ENCODE measurements around the gene AFAP1.
A peak's percentile ranks its signal among the peaks of the same experiment; 100 is the strongest.

Gene AFAP1

DNA sequence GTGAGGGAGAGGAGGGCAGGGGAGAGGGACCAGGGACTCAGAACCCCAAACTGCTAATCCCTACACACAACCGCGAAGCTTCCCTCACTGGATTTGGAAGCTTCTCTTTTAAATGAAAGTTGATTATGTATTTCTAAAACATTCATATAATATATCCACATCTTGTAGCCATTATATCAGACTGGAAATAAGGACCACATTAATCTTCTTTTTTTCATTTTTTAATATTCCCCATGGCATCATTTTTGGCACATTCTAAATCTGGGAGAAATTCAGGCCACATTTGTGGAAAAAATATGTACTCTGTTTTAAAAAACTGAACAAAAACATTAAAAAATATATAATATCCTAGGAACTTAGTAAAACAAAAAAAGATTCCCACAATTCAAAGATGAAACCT is 97.8 kb downstream of the AFAP1 start:
- no peak for DNase-seq (ENCODE audit: low read depth)

DNA sequence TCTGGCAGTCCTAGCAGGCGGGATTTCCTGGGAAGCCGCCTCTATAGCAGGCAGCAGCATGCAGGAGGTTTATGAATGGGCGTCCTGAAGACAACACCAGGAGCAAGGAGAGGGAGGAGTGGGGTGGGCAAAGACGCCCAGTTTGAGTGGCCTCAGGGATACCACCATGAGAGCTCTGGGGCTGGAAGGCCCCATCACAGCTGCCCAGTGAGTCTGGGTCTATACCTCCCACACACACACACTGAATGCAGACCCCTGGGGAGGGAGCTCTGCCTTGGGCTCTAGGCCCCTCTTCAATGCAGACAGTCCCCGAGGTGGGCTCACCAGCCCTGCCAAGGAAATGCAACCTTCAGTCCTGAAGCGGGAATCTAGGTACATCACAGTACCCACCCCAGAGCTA is 98.6 kb downstream of the AFAP1 start:
- no peak for DNase-seq (ENCODE audit: low read depth)

DNA sequence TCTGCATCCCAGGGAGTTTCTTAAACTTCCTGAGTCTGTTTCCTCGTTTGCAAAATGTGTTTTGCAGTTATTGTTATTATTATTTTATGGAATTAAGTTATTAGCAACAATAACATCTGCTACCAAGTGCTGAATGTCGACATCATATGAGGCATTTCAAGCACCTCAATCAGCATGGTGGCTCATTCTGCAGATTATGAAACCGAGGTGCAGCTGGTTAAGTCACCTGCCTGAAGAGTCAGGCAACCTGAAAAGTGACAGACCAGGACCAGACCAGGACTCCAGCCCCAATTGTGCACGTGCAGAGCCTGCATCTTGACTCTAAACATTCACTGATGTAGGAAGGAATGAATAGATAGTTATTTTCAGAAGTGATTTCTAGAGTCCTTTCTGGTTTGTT is 99.8 kb downstream of the AFAP1 start:
- no peak for DNase-seq (ENCODE audit: low read depth)

DNA sequence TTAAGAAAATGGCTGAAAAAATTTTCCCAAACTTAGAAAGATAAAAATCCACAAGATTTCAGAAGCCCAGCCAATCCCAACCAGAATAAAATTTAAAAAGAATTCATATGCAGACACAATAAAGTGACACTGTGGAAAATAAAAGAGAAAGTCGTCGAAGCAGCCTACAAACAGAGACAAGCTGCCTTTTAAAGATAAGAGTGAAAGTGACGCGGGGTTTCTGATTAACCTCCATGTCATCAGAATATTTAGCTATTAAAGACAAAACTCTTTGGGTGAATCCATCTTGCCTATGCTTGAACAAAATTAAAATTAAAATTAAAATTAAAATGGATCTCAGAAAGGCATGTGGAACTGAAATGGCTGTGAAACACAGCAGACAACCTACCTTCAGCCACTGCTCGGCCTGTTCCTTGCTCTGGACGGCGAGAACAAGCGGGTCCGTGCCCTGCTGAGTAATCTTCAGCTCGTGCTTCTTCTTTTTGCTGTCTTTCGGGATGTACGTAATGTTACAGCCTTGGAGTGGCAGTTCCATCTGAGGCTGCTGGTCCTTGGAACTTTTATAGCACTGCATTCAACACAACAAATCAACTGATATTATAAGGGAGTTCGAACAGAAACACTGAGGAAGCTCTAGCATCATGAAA is 101.4 kb downstream of the AFAP1 start:
- DNase-seq (ENCODE audit: low read depth): no peak

DNA sequence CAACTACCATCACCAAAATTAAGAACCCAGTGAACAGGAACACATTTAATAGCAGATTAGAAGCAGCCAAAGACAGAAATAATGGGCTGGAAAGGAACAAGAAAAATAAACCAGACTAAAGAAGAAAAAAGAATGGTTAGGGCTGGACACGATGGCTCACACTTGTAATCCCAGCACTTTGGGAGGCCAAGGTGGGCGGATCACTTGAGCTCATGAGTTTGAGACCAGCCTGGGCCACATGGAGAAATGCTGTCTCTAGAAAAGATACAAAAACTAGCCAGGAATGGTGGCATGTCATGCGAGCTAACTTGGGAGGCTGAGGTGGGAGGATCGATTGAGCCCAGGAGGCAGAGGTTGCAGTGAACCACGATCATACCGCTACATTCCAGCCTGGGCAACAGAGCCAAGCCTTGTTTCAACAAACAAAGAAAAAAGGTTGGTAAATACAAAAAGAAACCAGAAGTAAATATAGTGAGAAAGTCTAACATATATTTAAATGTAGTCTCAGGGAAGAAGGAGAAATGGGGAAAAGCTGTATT is 102.0 kb downstream of the AFAP1 start:
- no peak for DNase-seq (ENCODE audit: low read depth)

DNA sequence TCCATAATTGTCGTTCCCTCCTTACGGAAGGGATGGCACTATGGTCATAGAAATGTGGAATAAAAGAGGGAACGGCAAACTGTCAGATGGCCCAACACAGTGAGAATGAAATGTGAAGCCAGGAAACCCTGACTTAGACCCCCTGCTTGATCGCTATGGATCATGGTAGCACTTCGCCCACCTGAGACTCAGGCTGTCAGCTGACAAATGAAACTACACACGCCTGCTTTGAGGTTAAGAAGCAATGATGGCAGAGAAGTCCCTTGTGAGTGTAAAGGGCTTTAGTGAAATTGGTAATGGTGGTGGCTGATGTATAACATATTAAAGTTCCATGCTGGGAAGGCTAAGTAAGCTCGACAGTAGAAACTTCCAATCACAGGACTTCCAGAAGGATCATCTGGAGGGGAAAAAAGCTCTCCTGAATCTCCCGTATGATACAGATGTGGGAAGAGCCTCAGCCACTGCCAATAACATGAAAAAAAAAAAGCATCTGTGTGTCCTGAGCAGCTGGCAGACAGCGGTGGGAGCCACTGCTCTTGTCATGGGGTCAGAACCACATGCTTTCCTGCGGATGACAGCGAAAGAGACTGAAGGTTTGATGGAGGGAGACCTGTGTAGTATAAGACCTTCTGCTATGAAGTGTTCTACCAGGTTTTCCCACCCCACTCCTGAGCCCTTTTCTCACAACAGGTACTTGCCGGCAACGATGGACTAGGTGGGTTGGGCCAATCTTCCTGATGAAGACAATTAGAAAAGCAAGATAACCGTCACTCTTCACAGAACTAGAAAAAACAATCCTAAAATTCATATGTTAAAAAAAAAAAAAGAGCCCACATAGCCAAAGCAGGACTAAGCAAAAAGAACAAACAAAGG is 107.6 kb downstream of the AFAP1 start:
- DNase-seq (ENCODE audit: low read depth): no peak

DNA sequence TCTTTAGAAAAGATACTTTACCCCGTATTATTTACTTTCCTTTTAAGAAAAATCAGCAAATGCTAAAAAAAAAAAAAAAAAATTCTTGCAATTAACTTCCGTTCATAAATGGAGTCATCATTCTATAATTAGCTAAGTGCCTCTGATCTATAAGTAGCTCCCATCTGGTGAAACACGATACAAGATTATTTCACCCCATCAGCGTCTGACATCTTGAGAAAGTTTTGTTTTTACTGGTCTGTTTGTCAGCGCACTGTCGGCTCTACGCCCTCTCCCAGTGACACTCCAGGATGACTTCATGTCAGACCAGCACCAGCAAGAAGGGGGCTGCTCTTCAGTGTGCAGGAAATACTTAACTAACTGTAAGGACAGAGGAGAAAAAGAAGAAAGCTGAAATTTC is 108.3 kb downstream of the AFAP1 start:
- DNase-seq (ENCODE audit: low read depth): peak; percentile 71

DNA sequence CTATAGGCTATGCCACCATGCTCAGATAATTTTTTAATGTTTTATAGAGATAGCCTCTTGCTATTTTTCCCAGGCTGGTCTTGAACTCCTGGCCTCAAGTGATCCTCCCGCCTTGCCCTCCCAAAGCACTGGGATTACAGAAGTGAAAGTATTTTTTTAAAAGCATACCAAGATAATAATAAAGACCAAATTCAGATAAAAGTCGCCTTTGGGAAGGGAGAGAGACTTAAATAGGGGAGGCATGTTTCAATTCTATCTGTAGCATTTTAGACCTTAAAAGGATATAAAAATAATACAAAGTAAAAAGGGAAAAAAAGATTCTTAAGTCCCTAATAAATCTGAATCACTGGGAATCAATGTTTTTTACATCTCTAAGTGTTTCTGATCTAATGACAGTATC is 108.9 kb downstream of the AFAP1 start:
- no peak for DNase-seq (ENCODE audit: low read depth)

DNA sequence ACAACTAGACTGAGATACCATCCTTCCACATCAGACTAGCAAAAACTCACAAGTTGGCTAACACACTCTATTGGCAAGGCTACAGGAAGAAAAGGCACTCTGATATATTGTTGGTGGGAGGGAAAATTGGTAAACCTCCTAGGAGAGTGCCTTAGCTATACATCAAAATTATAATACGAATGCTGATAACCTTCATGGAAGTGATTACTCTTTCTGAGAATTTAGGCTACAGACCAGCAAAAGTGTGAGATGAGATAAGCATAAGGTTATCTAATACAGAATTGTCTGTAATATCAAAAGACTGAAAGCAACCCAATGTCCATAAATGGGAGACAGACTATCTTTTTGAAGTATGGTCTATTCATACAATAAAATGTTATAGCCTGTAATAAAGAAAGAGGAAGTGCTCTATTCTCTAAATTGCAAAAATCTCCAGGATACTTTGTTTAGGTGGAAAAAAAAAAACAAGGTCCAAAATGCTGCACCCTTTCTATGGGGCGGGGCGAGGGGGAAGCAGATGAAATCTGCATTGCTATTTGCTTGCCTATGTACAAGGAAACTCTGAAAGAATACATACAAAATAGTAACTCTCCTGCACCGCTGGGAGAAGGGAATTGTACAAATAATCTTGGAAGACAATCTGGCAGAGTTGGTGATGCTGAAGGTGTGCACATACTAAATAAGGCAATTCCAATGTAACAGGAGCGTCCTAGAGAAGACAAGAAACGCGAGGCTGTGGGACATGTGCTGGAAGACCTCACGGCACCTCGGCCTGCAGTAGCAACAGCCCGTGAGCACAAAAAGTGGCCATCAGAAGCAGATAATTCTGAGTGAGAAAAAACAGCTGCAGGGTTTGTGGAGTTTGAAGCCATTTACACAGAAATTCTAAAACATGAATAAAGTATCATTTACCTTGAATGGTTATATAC is 109.7 kb downstream of the AFAP1 start:
- no peak for DNase-seq (ENCODE audit: low read depth)

DNA sequence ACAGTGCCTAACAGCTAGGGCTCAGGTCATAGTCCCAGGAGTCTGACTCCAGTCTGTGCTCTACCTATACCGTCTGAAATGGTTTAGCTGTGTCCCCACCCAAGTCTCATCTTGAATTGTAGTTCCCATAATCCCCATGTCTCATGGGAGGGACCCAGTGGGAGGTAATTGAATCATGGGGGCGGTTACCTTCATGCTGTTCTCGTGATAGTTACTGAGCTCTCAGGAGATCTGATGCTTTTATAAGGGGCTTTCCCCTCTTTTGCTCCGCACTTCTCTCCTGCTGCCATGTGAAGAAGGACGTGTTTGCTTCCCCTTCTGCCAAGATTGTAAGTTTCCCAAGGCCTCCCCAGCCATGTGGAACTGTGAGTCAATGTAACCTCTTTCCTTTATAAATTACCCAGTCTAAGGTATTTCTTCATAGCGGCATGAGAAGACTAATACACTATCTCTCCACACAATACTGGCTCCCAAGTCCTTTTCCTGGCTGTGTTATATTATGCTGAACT is 110.8 kb downstream of the AFAP1 start:
- peak; percentile 63 for DNase-seq (ENCODE audit: low read depth)

DNA sequence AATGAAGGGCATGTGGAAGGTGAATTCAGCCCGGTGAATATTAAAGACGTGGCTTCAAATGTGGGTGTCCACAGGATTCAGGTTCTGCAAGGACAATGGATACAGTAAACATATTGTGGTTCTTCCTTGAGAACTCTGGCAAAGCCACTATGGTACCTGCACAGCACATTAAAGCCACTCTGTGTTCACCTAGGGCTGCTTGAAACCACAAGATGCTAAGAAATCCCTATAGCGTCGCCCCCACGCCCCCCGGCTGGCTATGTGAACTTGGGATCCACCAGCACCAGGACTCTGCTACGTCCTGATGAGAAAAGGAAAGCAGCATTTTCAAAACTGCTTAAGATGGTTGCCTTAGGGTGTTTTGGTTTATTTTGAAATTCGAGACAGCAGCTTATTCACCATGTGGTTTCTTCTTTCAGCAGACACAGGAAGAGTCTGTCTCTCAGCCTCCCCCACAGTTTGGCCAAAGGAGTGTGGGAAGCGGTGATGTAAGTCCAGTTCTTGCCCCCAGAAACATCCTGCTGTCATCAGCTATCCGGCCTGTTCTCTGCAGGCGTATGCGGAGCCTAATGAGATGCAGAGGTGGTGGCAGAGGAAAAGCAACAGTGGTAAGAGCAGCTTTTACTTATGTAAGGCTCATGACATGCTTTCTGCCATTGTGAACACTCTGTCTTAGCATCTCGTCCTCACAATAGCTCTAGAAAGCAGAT is 111.5 kb downstream of the AFAP1 start:
- DNase-seq (ENCODE audit: low read depth): peak; percentile 99

DNA sequence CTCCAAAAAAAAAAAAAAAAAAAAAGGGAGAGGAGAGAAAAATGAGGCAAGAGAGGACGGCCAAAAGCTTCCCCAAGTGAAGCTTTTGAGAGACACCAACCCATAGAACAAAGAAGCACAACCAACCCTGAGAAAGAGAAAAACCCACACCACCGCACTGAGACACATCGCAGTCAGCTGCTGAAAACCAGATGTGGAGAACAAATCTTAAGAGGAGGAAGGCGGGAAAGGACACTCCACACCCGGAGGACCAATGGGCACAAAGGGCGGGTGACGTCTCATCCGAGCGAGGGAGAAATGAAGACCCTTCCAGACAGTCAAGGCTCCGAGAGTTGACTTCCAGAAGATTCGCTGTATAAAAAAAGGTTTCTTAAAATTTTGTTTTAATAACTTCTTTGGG is 112.1 kb downstream of the AFAP1 start:
- no peak for DNase-seq (ENCODE audit: low read depth)

DNA sequence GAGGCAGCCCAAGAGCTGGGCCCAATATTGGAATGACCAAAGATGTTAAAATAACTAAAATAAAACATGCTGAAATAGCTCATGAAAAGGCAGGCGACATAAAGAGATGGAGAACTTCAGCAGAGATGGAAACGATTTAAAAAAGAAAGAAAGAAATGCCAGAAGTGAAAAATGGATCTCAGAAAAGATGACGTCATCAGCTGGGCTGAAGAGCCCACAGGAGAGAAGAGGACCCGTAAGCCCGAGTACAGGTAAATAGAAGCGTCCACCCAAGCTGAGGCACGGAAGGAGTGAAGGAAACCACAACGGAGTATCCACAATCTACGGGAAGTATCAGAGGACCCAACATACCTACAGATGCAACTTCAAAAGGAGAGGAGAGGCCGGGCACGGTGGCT is 112.8 kb downstream of the AFAP1 start:
- no peak for DNase-seq (ENCODE audit: low read depth)

DNA sequence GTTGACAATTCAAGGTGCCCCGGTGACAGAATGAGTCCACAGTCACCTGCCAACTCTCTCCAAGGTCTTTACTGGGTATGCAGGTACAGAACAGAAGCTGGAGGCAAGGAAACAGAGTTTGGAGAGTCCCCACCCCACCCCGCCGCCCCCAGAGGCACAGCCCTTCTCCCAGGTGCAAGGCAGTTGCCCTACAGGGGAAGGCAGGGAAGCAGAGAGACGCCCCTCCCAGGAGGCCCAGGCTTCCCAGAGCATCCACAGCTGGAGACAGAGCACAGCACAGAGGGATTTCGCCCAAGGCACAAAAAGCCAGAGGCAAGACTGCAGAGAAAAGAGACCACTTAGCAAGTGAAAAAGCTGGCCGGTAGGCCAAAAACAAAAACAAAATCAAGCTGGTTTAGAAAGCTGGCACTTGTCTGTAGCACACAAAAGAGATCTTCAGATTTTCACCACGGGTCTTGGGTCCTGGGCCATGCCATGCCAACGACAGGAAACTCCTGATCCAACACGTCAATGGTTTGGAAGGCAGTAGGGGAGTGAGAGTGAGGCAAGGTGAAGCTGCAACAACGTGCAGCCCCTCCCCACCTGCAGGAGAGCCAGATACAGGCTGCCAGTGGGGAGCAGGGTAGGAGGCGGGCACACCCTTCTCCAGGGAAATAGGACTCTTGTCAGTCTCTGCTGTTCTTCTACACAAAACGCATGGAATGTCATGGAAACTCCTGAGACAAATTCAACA is 113.3 kb downstream of the AFAP1 start:
- DNase-seq (ENCODE audit: low read depth): no peak

DNA sequence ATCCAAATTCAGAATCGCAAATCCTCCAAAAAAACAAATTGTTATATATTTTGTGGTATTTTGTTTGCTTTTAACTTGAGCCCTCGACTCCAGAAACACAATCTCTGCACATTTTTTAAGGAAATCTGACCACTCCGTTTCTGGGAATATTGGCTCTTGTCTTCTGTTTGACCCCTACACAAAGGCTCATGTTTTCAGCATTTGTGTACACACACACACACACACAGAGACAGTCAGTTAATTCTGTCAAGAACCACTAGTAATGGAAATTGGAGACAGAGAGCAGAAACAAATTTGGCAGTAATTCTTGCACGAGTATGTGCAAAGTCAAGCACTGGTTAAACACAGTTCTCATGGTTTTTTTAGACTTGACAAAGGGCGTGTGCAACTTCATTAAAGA is 115.4 kb downstream of the AFAP1 start:
- DNase-seq (ENCODE audit: low read depth): no peak

DNA sequence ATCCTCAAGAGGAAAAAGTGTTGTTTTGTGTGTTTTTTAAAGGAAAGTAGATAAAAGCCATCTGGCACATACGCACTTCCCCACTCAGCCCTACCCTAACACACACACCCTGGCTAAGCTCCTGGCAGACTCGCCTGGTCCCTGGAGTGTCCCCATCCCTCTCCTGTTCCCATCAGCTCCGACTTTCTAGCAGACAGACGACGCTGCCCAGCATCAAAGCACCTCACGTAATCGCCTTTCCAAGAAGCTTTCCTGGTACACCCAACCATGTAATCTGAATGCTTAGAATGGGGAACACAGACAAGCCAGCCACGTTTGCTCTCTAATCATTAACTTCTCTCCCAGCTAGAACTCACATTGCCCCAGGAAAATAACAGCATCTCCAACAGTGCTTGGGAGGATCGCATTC is 116.2 kb downstream of the AFAP1 start:
- DNase-seq (ENCODE audit: low read depth): no peak

DNA sequence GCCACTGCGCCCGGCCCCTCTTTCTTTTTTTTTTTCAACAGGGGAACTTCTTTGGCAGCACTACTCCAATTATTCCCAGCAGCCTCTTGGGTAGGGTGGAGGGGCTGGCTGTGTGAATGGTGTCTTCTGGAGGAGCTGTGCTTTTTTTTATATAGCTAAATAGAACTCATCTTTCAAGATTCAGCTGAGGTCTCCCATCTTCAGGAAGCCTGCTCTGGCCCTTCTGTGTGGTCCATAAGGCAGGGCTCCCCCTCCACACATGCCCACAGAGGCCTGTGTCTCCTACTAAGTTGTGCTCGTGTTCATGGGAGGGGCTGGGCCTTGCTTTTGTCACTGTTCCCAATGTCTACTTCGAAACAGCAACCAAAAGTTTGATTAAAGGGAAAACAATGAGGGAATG is 116.8 kb downstream of the AFAP1 start:
- DNase-seq (ENCODE audit: low read depth): no peak

DNA sequence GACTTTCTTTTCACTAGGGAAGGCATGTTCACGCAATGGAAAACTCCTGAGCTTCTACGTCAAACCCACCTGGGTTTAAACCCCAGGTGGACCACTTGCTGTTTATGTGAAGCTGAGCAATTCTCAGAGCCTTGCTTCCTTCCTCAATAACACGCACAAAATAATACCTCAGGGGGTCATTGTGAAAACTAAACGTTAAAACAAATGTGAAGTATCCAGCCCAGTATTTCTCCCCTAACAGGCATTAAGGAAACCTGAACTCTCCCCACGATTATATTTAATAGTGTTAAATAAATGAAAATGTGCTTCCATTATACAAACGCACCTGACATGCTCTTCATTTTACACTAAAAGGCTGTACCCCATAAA is 117.5 kb downstream of the AFAP1 start:
- no peak for DNase-seq (ENCODE audit: low read depth)

DNA sequence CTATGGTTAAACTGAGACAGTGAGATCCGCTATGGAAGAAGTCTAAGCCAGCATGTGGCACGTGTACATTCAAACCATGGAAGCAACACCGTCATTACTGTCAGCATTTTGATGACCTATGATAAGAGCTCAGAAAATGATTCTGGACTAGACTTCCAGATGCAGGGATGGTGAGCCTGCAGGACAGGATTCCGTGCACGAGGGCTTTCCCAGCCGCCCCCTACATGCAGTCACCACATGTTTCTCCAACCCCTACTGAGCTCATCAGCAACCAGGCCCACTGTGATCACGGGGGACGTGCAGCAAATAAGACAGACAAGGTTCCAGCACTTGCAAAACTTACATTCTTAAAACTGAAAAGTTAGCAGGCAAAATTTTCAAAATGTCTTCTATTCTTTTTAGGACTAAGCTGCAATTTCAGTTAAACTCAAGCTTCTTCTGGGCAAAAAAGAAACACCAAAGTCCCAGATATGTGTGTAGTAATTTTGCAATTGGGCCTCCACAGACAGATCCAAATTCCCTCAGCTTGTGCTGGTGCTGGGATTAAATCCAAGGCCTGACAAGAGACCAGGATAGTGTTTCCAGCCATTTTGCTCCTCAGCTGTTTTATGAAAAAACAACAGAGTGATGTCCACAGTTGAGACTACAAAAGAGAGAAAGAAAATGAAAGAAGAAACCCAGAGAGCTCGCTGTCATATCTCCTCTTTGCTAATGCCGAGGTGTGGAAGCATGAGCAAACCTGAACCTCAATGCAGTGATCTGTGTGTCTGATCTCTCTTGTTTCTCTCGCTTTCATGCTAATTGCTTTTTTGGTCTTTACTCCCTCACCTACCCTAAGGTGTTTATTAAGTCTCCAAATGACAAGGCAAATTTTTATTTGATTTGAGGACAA is 118.2 kb downstream of the AFAP1 start:
- DNase-seq (ENCODE audit: low read depth): no peak

Measured in GM04504 (cell line).